Panc1 (cell line): Measurements from ENCODE around the gene THADA. TPM values are rescaled to one million over a fixed set of nuclear protein-coding genes. Genes with fewer than 3 reads are reported as not detected.

ENCODE experiments used
- ATAC-seq: fragments of 200-7000 bp; cut with Tn5 transposase; 2 replicates; pipeline ENCODE4 v1.9.1; 2020; ENCODE audit warnings: mild to moderate bottlenecking, moderate library complexity
- BruUV-seq: library from RNA; stranded (reverse); fragments of 400-500 nt; replicated peaks from 2 replicates; lab custom pipeline; 2021; lab: Mats Ljungman, UMichigan
- CTCF ChIA-PET: fragments of 300-600 bp; sonication (Branson Sonifier 250); formaldehyde crosslinking; loops from one replicate; lab custom pipeline; 2022; ENCODE audit warnings: antibody characterized with exemption; lab: Charles Lee
- POLR2A ChIA-PET: fragments of 300-600 bp; sonication (Branson Sonifier 250); formaldehyde crosslinking; loops from one replicate; lab custom pipeline; 2022; ENCODE audit warnings: antibody characterized with exemption; lab: Charles Lee
- DNase-seq: peaks from one replicate; pipeline ENCODE4 v3.0.0-alpha.2; 2010; ENCODE audit warnings: low read depth, low spot score
- H3K27ac ChIP-seq: 2 replicates; pipeline ENCODE4 v1.5.1; 2011; ENCODE audit warnings: mild to moderate bottlenecking, low read length, inconsistent platforms
- H3K27me3 ChIP-seq: fragments of 200-500 bp; sonication (Bioruptor generic); 2 replicates; pipeline ENCODE4 v1.6.0; 2014; ENCODE audit warnings: low read length, inconsistent platforms; ENCODE audit not compliant: control insufficient read depth, insufficient read depth
- H3K36me3 ChIP-seq: fragments of 200-500 bp; sonication (Bioruptor generic); 2 replicates; pipeline ENCODE4 v1.5.1; 2014; ENCODE audit warnings: inconsistent platforms, mild to moderate bottlenecking, low read length, moderate library complexity; ENCODE audit not compliant: control insufficient read depth, insufficient read depth
- H3K4me1 ChIP-seq: 2 replicates; pipeline ENCODE4 v1.5.1; 2011; ENCODE audit warnings: inconsistent platforms, mild to moderate bottlenecking, low read length, moderate library complexity; ENCODE audit not compliant: control insufficient read depth, insufficient read depth
- H3K4me3 ChIP-seq, 2 experiments: 2 replicates each; pipeline ENCODE4 v1.5.1; 2011 to 2012; ENCODE audit warnings: low read depth in 2 of 2, low read length in 2 of 2, mild to moderate bottlenecking in 2 of 2, inconsistent platforms in 1 of 2, moderate library complexity in 1 of 2
- H3K9me3 ChIP-seq: fragments of 200-500 bp; sonication (Bioruptor generic); 2 replicates; pipeline ENCODE4 v1.5.1; 2014; ENCODE audit warnings: low read depth, mild to moderate bottlenecking, inconsistent platforms, low read length, moderate library complexity; ENCODE audit not compliant: control insufficient read depth, insufficient read depth
- POLR2AphosphoS5 ChIP-seq: IDR thresholded peaks from 2 replicates; pipeline ENCODE4 v1.6.1; 2012; ENCODE audit warnings: mild to moderate bottlenecking, low read depth, low read length, moderate library complexity
- SIN3A ChIP-seq: IDR thresholded peaks from 2 replicates; pipeline ENCODE4 v1.6.1; 2012; ENCODE audit warnings: low read depth, mild to moderate bottlenecking, low read length, moderate library complexity, borderline replicate concordance; ENCODE audit not compliant: insufficient read depth
- TCF7L2 ChIP-seq: IDR thresholded peaks from 2 replicates; pipeline ENCODE4 v1.6.1; 2011; ENCODE audit warnings: mild to moderate bottlenecking, low read depth, low read length, inconsistent platforms
- in situ Hi-C: cut with HindIII; loops from 2 replicates; pipeline ENCODE4 v1.10.0; 2016; ENCODE audit warnings: low sequenced_read_pairs, low pct_unique_long_range_greater_than_20kb
- intact Hi-C: fragments of 100-400 bp; cut with micrococcal nuclease; formaldehyde crosslinking; loops from one replicate; pipeline ENCODE4 v1.10.0; 2022; ENCODE audit not compliant: unreplicated experiment
- total RNA-seq: library from RNA; stranded (reverse); gene quantifications from one replicate; pipeline ENCODE4 v1.2.1, GENCODE V29; 2021; ENCODE audit not compliant: unreplicated experiment
- TF ChIP-seq, protein P1 (sequence below): fragments of 450-650 bp; IDR thresholded peaks from 2 replicates; pipeline ENCODE4 v1.5.1; 2017; ENCODE audit warnings: mild to moderate bottlenecking
- TF ChIP-seq, protein P2 (sequence below), 2 experiments: IDR thresholded peaks; 2 replicates each; pipeline ENCODE4 v1.6.1; 2011 to 2012; ENCODE audit warnings: low read depth in 2 of 2, control low read depth in 1 of 2, low read length in 1 of 2, mild to moderate bottlenecking in 1 of 2, moderate library complexity in 1 of 2; ENCODE audit not compliant: insufficient read depth in 1 of 2

THADA gene
- total RNA-seq, 1 experiment from 2014 or later = 37.2 TPM

DNA sequence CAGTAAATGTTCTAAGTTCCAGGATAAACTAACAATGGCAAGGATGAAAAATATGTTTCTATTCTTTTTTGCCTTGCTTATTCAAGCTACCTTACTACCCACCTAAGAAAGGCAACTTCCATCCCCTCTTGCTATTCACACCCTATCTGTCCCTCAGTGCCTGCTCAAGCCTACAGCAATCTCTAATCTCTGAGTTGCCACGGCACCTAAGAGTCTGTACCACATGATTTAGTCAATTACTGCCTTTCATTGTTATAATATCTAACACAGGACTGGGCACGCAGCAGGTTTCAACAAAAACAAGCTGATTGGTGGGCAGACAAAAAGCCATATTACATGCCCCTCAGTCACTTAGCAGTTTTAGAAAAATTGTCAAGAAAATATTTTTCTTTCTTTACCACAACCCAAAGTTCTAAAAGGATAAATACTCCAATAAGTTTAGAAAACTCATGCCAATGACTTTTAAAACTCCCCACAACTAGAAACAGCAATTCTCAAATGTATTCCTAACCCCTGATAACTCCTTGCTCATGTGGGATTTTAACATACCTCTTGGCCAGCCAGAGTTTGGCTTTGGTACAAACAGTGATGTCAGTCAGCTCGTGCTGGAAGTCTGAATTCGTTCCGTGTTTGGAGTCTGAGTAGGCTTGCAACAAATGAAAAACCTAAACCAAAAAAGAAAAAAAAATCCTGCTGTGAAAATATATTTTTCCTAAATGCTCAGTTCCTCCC lies 252.1 kb downstream of the THADA start:
- CTCF ChIA-PET = no interaction called here
- in situ Hi-C loops (no loop called here), intact Hi-C loops (no loop called here)
- no peak overlapping the region for H3K4me3 ChIP-seq
- ATAC-seq = no peak
- DNase-seq = no peak
- peaks cover 8% of the 10 kb centered on the region; the same call in 1 of the 2 replicates for H3K4me1 ChIP-seq
- POLR2A ChIA-PET = no interaction called here
- no peaks in the 10 kb centered on the region; the same call in 1 of the 2 replicates for H3K36me3 ChIP-seq
- no peaks in the 10 kb centered on the region for H3K9me3 ChIP-seq
- no peak overlapping the region for H3K27ac ChIP-seq
- H3K27me3 ChIP-seq = no peaks in the 10 kb centered on the region
- no TSS peak for BruUV-seq
- no peak for TF ChIP-seq SIN3A
- TF ChIP-seq, protein P1, sequence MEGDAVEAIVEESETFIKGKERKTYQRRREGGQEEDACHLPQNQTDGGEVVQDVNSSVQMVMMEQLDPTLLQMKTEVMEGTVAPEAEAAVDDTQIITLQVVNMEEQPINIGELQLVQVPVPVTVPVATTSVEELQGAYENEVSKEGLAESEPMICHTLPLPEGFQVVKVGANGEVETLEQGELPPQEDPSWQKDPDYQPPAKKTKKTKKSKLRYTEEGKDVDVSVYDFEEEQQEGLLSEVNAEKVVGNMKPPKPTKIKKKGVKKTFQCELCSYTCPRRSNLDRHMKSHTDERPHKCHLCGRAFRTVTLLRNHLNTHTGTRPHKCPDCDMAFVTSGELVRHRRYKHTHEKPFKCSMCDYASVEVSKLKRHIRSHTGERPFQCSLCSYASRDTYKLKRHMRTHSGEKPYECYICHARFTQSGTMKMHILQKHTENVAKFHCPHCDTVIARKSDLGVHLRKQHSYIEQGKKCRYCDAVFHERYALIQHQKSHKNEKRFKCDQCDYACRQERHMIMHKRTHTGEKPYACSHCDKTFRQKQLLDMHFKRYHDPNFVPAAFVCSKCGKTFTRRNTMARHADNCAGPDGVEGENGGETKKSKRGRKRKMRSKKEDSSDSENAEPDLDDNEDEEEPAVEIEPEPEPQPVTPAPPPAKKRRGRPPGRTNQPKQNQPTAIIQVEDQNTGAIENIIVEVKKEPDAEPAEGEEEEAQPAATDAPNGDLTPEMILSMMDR = no peak
- TF ChIP-seq, protein P2, sequence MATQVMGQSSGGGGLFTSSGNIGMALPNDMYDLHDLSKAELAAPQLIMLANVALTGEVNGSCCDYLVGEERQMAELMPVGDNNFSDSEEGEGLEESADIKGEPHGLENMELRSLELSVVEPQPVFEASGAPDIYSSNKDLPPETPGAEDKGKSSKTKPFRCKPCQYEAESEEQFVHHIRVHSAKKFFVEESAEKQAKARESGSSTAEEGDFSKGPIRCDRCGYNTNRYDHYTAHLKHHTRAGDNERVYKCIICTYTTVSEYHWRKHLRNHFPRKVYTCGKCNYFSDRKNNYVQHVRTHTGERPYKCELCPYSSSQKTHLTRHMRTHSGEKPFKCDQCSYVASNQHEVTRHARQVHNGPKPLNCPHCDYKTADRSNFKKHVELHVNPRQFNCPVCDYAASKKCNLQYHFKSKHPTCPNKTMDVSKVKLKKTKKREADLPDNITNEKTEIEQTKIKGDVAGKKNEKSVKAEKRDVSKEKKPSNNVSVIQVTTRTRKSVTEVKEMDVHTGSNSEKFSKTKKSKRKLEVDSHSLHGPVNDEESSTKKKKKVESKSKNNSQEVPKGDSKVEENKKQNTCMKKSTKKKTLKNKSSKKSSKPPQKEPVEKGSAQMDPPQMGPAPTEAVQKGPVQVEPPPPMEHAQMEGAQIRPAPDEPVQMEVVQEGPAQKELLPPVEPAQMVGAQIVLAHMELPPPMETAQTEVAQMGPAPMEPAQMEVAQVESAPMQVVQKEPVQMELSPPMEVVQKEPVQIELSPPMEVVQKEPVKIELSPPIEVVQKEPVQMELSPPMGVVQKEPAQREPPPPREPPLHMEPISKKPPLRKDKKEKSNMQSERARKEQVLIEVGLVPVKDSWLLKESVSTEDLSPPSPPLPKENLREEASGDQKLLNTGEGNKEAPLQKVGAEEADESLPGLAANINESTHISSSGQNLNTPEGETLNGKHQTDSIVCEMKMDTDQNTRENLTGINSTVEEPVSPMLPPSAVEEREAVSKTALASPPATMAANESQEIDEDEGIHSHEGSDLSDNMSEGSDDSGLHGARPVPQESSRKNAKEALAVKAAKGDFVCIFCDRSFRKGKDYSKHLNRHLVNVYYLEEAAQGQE (IDR thresholded peaks at IDR 0.05; ENCODE audit: insufficient read depth in 1 of 2, low read depth in 2 of 2, low read length in 1 of 2) = no peak
- TF ChIP-seq TCF7L2 = no peak
- no peak for TF ChIP-seq POLR2AphosphoS5

DNA sequence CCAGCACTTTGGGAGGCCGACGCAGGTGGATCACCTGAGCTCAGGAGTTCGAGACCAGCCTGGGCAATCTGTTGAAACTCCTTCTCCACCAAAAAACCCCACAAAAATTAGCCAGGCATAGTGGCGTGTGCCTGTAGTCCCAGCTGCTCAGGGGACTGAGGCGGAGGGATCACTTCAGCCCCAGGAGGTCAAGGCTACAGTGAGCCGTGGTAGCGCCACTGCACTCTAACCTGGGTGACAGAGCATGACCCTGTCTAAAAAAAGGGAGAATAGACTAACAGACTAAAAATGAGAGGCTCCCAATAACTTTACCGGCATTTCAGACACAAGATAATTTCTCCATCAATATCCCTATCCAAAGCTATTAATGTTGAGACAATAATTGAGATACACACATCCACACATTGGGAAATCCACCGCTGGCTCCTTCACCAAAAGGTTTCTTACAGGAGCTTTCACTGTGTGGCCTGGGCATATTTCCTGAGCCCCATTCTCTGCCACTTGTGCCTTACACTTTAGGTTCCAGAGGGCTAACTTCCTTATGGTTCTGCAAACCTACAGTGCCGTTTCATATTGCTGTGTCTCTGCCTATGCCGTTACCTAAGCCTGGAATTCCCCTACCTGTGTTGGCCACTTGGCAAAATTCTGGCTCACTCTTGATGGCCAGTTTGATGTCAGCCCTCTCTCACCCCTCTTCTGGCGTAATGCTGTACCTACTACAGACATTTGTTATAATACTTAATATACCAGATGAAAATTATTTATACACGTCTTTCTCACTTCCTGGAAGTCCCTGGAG lies 253.7 kb downstream of the THADA start:
- CTCF ChIA-PET = interaction anchor here (0.6 kb wide), 1 partner anchor 162 kb away, joined by 3 read pairs; no protein-coding TSS in a partner anchor
- Histone ChIP-seq H3K27ac (no peak overlapping the region), H3K27me3 (no peaks in the 10 kb centered on the region), H3K4me3 (no peak overlapping the region), H3K36me3 (no peaks in the 10 kb centered on the region; the same call in 1 of the 2 replicates), H3K4me1 (peaks cover 8% of the 10 kb centered on the region; the same call in 1 of the 2 replicates), H3K9me3 (no peaks in the 10 kb centered on the region)
- POLR2A ChIA-PET = no interaction called here
- DNase-seq (no peak), ATAC-seq (no peak)
- BruUV-seq = no TSS peak
- TF ChIP-seq, protein P2 (IDR thresholded peaks at IDR 0.05; ENCODE audit: insufficient read depth in 1 of 2, low read depth in 2 of 2, low read length in 1 of 2) = no peak
- no peak for TF ChIP-seq SIN3A
- TF ChIP-seq TCF7L2 = no peak
- TF ChIP-seq POLR2AphosphoS5 = no peak
- TF ChIP-seq, protein P1 = no peak
- in situ Hi-C loops = no loop called here
- intact Hi-C loops = no loop called here
